Bone marrow (tissue), 2 donors: ENCODE data around the gene GKAP1.
A peak's percentile ranks its signal among the peaks of the same experiment; 100 is the strongest.
"Not testable (repeated sequence)": the region's sequence is repeated elsewhere in the genome, so short reads cannot be mapped to it uniquely, and the experiment has no call there.

Experiments
- DNase-seq, 2 donors: peaks; one replicate each; lab custom pipeline; 2025; lab: John Stamatoyannopoulos, UW

The GKAP1 gene

GRCh38 chr9:83728591-83729368 lies 88.8 kb downstream of the GKAP1 start:
- DNase-seq = not testable (repeated sequence)

- DNase-seq = no peak
Observed at GRCh38 chr9:83724436-83724835, 93.1 kb downstream of the GKAP1 start.

GRCh38 chr9:83722726-83723495 lies 94.7 kb downstream of the GKAP1 start:
- DNase-seq = no peak

DNA sequence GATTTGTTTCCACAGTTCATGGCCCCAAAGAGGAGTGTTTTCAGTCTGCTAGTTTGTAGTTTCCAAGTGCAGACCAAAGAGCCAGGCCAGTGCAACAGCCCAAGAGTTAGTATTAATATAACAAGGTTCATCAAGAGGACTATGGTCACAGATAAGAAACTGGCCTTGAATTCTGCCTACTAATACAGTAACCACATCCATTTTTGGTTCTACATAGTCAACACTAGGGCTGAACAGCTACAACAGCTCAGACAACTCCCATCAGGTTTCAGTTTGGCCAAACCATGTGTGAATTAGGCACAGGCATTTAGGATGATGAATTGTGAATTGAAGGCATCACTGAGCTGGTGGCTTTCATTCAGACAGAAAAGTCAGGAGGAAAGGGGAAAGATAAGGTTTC lies 96.1 kb downstream of the GKAP1 start:
- no peak for DNase-seq

GRCh38 chr9:83715794-83716193 lies 101.8 kb downstream of the GKAP1 start:
- no peak for DNase-seq

- no peak for DNase-seq
Observed at GRCh38 chr9:83715221-83715620, 102.3 kb downstream of the GKAP1 start.

GRCh38 chr9:83714329-83714728 lies 103.2 kb downstream of the GKAP1 start:
- no peak for DNase-seq

- peak; percentile 53 to 85 for DNase-seq
Observed at GRCh38 chr9:83708515-83709158, 108.9 kb downstream of the GKAP1 start.

- DNase-seq = peak; percentile 82 to 99
Observed at GRCh38 chr9:83707768-83708514, 109.6 kb downstream of the GKAP1 start, which contains the start of gene UBQLN1. Gene UBQLN1, minus strand, starts transcription at chr9:83707958. Its CDS starts 279 bp downstream, at chr9:83707679.

DNA sequence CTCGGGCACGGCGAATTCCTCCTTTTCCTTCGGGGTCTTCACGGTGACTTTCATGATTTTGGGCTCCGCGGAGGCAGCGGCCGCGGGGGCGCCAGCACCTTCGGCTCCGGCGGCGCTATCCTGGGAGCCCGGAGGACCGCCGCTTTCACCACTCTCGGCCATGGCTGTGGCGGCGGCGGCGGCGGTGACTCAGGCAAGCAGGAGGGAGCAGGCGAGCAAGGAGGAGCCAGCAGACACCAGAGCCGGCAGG lies 110.1 kb downstream of the GKAP1 start:
- peak in 1 of 2 donors; percentile 75 for DNase-seq

DNA sequence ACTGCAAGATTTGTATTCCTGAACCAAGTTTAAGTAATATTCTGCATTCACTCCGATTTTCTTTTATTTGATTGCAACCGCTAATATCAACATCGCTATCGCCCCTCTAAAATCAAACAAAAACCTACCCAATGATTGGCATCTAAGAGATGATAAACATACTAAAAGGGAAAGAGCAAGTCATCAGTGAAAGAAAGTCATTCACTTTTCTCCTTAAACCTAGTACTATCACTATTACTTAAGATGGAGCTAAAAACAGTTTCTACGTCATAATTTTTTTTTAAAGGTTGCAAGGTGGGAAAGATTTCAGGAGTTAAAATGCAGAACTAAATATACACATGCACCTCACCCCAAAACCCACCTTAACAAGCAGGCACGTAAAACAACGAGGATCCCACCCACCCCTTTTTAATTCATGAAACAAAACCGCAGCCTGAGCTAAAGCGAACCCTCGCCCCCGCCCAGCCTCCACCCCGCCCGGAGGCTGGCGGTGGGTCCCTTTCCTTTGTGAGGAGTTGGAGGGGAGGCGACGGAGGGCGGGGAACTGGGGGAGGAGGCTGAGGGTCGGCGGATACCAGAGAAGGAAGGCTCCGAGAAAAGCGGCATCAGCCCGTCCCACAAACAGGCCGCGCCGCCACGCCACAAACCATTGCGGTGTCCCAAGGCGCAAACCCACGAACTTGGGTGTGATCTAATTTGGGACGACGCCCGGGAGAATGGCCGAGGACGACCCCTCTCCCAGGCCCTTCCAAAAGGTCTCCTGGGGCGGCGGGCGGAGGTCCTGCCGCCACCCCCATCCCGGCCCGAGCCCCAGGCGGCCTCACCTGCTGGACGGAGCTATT lies 110.7 kb downstream of the GKAP1 start:
- peak in 1 of 2 donors; percentile 11 for DNase-seq

- not testable (repeated sequence) for DNase-seq
Observed at GRCh38 chr9:83705219-83705651, 112.3 kb downstream of the GKAP1 start.

- no peak for DNase-seq
Observed at GRCh38 chr9:83701769-83702168, 115.8 kb downstream of the GKAP1 start.

DNA sequence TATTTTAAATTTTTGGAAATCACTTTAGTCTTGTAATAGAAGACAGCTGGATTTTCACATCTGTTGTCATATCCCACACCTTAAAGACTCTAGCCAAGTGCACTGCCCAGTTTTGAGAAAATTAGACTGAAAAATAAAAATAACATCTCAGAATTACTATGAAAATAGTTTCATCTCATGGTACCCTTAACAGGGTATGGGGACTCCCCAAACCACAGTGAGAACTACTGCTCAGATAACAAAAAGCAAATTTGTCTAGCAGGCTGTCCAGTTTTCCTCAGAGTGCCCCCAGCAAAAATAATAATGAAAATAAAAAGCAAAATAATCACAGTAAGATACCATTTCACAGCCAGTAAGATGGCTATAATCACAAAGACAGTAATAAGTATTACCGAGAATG lies 116.3 kb downstream of the GKAP1 start:
- DNase-seq = no peak

GRCh38 chr9:83699615-83700014 lies 118.0 kb downstream of the GKAP1 start:
- DNase-seq = no peak

DNA sequence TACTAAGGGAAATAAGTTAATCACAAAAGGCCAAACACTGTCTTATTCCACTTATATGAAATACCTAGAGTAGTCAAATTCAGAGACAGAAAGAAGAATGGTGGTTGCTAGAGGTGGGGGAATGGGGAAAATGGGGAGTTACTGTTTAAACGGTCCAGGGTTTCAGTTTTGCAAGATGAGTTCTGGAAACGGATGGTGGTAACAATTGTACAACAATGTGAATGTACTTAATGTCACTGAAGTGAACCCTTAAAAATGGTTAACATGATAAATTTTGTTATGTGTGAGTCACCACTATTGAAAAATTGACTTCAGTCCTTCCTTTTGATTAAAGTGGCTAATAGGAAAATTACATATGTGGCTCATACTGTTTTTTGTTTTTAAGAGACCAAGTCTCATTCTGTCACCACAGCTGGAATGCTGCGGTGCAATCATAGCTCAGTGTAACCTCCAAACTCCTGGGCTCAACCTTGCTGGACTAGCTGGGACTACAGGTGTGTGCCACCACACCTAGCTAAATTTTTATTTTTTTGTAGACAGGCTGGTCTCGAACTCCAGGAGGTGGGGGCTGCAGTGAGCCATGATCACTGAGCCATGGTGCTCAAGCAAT lies 118.5 kb downstream of the GKAP1 start:
- no peak for DNase-seq

DNA sequence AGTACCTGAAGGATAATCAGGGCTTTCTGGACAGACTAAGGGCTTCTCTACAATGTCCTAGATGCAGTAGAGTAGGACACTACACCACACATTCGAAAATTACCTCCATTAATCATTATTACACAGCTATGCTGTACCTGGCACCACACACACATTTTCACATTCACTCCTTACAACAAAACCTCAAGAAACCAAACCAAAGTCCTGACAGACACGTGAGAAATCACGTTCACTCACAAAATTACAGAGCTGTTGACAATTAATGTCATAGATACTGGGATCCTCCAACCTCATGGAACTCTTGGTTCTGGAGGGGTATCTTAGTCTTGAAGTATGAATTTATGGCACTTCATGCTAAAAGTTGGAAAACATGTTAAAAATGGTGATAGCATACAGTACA lies 126.1 kb downstream of the GKAP1 start:
- no peak for DNase-seq
